CD4-positive, alpha-beta T cell treated with Interleukin-12 subunit alpha and Interleukin-12 subunit beta, for 1 hour (primary cell): ENCODE results near the gene MRO.
"Not testable (repeated sequence)": the region's sequence is repeated elsewhere in the genome, so short reads cannot be mapped to it uniquely, and the experiment has no call there.

Experiments
- DNase-seq: peaks from one replicate; pipeline ENCODE4 v3.0.0-alpha.2; 2020

MRO gene

DNA sequence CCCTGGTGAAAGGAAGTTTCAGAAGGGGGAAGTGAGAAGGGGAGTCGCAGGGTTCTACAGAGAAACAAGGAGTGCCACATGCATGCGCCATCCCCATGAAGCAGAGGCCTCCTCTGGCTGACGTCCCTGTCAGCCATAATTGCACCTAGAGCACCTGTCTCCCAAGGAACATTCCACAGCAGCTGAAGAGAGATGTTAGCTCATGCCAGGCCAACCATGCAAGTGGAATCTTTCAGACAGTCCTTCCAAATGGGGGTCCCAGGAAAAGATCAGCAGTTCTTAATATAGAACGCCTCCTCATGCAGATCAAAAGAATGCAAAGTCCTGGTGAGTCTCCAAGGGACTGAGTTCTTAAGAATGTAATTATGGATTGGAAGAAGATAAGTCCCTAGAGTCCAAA lies 29.6 kb downstream of the MRO start:
- no peak for DNase-seq

DNA sequence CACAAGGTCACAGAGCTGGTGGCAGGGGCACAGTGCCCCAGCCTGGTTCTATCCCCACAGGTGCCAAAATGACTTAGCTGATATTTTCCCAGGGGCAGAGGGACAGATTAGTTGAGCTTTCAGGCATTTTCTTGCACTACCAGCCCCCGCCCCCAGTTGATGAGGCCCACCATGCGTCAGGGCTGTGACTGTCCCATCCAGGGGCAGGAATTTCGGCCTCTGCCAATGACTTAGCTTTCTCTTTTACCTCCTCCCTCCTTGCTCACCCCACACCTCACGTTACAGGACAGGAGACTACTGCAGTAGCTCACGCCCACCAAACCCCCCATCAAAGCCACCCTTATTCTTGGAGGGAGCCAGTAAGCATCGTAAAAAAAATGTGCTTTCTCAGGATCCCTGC lies 31.5 kb downstream of the MRO start:
- DNase-seq = no peak

DNA sequence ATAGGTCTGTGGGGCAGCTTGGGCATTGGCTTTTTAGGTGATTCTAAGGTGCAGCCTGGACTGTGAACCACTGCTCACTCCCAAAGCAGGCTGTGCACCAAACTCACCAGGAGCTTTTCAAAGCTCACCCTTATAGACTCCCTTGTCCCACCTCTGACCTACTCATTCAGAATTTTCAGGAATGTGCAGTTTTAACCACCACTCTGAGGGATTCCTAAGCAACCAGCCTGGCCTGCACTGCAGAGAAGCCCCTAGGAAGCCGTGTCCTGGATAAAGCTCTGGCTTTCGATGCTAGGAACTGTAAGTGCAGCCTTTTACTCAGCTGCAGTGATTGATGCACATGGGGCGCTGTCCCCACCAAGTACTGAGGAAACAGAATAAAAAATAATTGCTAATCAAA lies 33.0 kb downstream of the MRO start:
- no peak for DNase-seq

DNA sequence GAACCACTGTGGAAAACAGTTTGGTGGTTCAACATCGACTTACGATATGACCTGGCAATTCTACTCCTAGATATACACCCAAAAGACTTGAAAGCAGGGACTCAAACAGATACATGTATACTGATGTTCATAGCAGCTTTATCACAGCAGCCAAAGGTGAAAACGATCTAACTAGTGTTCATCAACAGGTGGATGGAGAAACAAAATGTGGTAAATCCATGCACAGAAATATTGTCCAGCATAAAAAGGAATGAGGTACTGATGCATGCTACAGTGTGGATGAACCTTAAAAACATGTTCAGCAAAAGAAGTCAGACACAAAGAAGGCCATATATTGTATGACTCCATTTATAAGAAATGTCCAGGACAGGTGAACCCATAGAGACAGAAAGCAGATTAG lies 36.3 kb downstream of the MRO start:
- DNase-seq = no peak

DNA sequence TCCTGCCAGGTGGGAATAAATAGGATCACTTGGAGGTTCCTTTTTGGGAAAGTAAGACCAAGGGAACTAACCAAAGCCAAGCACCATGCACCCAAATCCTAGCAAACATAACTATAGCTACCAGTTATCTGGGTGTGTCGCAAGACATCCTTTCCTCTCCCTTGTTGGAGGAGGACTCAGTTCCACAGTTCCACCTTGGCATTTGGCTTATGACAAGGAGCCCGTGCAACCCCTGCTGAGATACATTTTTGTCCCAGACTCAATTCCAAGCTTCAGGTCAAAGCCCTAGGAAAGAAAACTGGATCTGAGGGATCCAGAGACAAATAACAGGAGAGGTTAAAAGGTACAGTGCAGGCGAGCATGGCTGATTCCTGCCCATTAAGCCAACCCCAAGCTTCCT lies 40.8 kb downstream of the MRO start:
- DNase-seq = not testable (repeated sequence)

DNA sequence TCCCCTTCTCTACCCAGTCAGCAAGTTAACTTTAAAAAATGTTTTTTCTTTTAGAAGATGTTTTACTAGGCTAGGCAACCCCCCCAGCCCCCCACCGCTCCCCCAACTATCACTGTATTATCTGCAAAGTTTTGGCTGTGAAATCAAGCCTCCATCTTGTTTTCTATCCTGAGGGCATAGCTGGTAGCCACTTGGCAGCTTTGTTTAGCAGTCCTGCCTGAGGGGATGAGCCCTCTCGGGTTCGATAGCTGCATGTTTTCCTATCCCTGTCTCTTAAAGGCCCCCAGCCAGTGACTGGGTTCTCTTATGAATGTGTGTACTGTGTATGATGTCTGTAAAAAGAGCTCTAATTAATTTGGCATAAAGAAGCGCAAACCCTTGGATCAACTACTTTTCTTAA lies 43.4 kb downstream of the MRO start:
- no peak for DNase-seq

DNA sequence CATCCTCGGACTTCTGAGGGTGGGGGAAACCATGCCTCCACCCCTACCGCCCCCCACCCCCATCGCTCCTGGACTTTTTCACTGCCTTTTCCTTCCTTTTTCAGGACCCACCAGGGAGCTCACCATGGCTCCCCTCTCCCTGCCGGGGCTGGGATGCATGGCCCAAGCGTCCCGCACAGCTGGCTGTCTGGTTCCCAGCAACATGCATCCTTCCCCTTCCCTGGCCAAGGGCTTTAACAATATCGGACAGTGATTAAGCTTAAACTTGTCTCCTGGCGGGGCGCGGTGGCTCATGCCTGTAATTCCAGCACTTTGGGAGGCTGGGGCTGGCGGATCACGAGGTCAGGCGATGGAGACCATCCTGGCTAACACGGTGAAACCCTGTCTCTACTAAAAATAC lies 44.1 kb downstream of the MRO start:
- DNase-seq = no peak

DNA sequence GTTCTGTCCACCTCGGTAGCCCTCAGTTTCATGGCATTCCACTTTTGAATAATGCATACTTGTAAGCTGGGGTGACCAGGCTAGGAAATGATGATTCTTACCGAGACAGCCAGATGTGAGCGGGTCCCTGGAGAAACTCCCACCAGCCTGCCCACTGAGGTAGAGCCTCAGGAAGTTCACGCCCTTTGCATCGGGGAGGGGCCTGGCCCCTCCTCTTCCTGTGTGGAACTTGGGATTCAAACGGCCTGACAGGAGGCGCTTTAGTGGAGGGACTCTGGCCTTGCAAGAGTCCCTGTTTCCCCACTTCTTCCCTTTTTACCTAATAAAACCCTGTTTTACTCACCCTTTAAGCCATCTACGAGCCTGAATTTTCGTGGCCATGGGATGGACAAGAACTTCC lies 44.6 kb downstream of the MRO start:
- DNase-seq = no peak

DNA sequence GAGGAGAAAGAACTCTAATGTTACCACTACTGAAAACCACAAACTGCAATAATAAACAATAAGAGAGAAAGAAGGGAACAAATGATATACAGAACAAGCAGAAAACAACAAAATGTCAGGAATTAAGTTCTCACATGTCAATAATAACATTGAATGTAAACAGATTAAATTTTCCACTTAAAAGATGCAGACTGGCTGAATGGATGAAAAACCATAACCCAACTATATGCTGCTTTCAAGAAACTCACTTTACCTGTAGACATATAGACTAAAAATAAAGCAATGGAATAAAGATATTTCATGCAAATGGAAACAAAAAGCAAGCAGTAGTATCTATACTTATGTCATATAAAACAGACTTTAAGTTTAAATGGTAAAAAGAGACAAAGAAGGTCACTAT lies 50.4 kb downstream of the MRO start:
- DNase-seq = no peak

DNA sequence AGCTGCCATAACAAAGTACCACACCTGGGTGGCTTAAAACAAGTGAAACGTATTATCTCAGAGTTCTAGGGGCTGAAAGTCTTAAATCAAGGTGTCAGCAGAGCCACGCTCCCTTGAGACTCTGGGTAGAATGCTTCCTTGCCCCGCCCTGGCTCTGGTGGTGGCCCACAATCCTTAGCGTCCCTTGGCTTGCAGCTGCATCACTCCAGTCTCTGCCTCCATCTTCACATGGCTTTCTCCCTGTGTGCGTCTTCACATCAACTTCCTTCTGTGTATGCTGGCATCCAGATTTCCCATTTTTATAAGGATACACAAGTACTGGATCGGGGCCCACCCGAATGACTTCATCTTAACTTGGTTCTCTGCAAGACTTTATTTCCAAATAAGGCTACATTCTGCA lies 62.5 kb downstream of the MRO start:
- no peak for DNase-seq

DNA sequence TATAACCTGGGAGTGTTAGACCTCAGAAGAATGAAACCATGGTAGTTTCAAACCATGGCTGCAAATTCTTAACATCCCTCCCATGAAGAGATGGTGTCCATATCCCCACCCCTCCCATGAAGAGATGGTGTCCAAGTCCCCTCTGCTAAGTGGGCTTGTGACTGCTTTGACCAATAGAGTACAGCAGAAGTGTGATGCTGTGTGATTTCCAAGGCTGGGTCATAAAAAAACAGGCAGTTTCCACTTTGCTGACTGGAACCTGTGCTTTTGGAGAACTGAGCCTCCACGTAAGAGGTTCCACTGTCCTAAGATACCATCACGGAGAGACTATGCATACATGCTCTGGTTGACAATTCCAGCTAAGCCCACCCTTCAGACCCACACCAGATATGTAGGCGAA lies 65.5 kb downstream of the MRO start:
- no peak for DNase-seq

DNA sequence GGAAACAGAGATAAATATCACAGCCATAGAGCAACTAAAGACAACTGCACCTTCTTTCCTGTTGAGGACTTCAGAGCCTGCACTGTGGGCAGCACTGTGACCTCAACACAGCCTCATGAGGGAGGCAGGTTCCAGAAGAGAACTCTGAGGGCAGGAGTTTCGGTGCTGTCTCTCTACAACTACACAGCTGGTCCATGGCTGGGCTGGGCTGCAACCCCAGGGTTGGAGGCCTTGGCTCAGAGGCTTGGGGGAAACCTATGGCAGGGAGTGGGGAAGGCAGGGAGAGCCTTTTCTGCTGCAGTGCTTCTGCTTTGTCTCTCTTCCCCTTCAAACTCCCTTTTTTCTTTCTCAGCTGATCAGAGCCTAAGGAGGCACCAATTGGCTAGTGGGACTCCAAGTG lies 66.5 kb downstream of the MRO start:
- DNase-seq = no peak

DNA sequence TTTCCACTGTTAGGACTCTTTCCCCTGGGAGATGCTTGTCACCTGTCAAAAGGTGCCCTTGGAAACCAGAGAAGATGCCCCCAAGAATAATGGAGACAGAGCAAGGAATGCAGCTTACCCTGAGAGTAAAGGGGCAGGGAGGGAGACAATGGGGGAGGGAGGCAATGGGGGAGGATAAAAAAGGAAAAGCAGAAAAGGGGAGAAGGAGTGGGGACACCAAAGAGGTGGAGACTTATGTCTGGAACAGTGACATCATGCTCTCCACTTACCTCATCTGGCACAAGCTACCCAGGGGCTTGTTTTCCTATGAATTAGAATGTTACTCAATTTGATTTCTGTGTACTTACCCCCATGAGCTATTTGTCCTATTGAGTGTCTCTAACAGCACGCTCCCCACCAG lies 67.9 kb downstream of the MRO start:
- DNase-seq = no peak

DNA sequence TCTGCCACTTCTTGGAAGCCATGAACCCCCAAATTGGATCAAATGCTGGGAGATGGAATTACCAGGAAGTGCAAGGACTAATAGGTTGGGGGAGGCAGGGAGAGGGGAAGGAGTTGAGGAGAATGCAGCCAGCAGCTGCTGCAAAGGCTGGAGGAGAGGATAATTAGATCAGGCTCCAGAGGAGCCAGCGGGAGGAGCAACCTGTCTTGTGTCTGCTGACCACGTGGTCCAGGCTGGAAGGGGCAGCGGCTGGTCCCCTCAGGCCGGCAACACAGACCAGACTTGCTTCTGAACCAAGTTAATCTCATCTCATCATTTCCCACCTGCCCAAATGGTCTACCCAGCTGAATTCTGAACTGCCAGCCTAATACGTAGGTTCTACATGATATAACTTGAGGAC lies 68.3 kb downstream of the MRO start:
- no peak for DNase-seq

DNA sequence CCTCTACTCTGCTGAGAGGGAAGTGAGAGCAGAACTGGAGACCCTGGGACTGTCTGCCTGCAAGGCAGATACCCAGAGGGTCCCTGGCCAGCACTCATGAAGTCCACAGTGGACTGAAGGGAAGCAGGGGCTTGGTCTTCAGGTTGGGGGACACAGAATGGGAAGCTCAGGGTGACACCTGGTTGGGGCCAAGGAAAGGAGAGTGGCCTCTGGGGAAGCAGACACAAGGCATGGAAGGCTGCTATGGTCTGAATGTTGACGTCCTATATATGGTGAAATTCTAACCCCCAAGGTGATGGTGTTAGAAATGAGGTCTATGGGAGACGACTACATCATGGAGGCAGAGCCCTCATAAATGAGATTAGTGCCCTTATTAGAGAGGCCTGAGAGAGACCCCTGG lies 69.3 kb downstream of the MRO start:
- DNase-seq = no peak

DNA sequence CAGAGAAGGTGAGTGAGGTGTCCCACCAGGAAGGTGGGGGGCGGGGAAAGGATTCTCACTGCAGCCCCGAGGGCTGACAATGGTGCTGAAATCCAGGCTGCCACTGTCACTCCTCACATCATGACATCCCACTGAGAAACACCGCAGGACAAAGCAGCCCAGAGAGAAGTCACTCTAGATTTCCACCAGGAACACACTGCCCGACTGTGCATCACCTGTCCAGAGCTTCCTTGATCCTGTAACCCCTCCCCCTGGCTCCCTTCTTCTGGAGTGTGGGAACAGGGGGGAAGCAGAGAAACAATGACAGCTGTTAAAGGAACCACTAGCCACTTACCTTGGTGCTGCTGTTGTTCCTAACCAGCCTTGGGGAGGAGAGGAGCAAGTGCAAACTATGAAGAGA lies 69.9 kb downstream of the MRO start:
- DNase-seq = no peak

DNA sequence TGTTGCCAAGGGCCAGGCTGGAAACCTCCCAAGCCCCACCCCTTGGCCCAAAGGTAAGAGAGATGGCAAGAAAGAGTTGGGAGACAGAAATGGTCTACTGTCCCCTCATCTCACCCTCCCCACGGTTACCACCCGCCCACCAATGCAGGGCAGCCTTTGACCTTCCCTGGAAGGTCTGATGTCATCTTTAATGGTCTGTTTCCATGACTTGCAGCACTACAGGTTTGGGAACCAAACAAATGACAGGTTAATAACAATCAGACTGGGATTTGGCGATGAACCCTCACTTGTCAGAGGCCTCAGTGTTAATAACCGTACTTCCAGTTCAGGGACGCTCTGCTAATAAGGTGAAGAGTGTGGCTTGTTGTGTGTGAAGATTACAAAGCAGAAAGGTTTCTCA lies 70.4 kb downstream of the MRO start:
- no peak for DNase-seq

DNA sequence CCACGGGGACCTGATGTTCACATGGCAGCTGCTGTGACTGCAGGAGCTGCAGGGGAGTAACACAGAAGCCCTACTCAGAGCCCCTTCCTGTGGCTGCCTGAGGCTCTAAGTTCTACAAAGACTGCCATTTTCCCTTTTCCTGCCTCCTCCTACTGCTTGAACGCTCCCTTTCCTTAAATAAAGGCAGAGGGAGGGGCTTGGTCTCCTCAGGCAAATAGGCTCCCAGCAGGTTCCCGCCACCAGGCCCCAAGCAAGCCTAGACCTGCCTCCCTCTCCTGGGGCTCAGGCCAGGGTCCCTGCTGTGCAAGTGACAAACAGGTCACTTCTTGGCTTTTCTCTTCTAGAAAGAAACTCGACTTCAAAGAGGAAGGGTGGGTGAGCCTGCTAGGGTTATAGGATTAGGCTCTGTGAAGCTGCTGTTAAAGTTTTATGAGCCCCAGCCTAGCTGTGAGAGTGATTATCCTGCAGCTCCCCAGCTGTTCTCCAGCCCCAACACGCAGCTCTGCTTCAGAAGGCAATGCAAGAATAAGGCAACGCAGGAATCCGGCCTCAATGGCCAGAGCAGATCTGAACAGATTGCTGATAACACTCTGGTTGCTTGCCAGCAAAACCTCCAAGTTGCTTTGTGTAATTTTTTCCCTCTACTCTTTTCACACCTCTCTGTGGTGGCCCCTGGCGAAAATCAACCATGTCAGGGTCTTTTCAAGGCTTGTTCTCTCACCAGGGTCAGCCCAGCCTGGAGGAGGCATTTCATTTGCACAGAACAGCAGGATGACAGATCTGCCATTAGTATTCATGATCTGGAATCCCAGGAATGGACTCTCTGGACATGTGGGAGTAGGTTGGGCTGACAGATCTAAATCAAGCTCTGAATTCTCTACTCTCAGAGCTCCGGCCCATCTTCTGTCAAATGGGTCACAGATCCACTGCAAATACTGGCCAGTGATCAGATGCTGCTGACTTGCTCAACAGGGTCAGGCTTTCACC lies 71.3 kb downstream of the MRO start:
- DNase-seq = no peak

DNA sequence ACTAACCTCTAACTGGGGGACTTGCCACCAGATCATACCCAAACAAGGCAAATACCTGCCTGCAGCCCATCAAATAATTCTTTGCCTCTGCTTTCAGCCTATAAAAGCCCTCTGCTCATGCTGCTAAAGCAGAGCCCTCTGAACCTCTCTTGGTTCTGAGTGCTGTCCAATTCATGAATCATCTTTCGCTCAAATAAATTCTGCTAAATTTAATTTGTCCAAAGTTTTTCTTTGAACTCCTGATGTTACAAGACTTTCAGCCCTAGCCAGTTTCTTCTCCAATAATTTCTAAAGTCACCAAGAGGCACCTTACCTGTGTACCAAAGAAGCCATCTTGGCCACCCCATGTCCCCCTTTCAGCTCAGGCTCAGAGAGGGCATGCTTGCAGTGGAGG lies 72.0 kb downstream of the MRO start:
- no peak for DNase-seq

DNA sequence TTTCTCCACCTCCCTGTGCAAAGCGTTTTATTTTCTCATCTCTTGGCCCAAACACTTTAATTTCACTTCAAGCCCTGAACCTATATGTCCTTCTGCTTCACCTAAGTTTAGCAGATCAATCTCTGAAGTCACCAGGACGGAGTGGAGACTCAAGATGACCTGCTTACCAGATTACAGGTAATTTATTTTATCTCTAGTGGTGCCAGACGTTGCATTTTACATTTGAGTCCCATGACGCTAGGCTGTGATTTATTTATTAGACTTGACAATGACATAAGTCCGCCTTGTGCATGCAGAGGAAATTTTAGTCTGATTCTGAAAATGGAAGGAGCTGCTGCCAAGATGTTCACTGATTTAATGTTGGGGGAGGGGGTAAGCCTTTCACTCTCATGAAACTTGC lies 73.9 kb downstream of the MRO start:
- no peak for DNase-seq
